ENCODE measurements around the gene SAMD4A.

The SAMD4A gene

DNA sequence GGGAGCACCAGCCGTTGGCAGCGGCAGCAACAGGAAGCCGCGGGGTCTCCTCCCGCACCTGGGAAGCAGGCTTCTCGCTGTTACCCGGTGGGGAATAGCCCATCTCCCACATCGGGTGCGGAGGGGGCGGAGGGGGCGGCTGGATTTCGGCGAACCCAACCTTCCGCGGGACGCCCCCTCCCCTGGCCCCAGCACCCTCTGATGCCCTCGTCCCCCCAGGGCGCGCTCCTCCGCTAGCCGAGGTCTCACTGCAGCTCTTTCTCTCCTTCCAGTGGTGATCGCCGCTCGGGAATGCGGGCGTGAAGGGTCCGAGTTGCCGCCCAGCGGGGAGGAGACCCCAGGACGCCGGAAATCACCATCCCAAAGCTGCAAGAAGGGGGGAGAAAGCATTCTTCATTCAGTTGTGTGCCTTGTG is 303 bp downstream of the SAMD4A start:
- DNase-seq = no peak

DNA sequence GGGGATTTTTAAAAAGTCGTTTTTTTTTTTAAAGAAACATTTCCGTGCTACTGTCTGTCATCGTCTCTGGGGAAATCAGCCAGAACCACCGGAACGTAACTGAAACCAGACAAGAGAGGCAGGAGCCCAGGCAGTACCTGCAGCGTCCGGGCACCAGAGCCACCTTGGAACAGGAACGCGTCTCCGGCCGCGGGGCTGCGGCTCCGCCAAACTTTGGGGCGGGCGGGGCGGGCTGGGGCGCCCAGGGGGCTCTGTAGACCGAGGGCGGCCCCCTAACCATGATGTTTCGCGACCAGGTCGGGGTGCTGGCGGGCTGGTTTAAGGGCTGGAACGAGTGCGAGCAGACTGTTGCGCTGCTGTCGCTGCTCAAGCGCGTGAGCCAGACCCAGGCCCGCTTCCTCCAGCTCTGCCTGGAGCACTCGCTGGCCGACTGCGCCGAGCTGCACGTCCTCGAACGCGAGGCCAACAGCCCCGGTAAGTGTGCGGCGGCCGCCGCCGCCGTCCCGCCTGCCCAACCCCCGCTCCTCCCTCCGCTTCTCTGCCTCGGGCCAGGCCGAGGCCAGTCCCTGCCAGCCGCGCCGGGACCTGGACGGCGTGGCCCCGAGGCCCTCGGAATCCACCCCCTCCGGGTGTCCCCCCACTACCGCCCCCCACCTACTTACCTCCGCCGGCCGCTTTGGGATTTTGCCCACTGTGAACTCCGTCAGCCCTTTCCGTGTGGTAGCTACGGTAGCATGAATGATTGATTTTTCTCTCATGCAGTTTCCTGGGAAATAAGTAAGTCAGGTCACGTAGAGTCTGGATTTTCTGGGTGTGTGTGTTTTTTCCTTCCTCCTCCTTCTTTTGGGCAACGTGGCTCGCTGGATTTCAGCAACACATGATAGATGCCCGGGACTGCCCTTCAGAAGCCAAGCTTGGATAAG is 972 bp downstream of the SAMD4A start:
- DNase-seq = no peak

DNA sequence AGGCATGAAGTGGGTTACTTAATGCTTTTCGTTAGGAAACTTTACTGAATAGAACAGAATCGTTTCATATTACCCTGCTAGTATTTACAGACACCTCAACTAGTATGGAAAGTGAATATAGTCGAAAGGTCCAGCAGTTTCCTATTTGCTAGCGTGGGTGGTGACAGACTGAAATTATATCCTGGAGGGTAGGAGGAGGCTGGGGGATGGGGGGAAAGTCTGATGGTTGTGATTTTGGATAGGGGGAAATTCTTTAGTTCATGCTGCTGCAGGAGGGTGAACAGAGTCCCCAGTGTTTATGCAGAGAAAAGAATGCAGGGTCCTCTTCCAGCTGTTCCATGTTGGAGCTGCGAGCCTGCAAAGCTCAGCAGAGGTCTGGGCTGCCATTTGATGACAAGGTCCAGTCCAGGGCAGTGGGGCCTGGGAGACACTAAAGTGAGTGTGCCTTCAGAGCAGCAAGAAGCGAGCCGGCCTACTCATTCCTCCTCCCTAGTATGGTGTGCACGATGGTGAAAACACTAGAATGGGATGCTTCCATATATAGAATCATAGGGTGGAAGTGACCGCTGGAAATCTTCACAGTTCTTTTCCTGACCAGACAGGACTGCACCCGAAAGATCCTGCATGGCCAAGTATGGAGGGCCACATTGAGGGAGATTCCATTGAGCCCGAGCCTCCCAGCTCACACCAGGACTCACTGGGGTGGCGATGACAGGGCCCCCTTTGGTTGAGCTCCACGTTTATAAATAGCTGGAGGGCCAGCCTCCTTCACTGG is 2.1 kb downstream of the SAMD4A start:
- DNase-seq = no peak

DNA sequence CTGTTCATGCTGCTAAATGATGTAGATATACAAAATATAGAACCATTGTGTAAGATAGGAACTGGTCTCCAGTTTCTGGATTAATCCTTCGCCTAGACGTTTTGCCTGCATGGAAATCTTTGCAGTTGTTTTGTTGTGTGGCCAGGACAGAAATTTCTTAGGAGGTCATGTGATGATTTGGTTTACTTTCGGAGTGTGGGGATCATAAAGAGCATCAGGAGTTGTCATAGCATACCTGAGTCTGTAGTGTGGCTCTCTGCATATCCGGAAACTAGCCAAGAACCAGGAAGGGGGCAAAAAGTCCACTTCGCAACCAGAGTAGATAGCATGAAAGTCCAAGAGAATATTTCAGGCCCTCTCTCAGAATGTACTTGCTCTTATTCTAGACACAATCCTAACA is 3.1 kb downstream of the SAMD4A start:
- no peak for DNase-seq

DNA sequence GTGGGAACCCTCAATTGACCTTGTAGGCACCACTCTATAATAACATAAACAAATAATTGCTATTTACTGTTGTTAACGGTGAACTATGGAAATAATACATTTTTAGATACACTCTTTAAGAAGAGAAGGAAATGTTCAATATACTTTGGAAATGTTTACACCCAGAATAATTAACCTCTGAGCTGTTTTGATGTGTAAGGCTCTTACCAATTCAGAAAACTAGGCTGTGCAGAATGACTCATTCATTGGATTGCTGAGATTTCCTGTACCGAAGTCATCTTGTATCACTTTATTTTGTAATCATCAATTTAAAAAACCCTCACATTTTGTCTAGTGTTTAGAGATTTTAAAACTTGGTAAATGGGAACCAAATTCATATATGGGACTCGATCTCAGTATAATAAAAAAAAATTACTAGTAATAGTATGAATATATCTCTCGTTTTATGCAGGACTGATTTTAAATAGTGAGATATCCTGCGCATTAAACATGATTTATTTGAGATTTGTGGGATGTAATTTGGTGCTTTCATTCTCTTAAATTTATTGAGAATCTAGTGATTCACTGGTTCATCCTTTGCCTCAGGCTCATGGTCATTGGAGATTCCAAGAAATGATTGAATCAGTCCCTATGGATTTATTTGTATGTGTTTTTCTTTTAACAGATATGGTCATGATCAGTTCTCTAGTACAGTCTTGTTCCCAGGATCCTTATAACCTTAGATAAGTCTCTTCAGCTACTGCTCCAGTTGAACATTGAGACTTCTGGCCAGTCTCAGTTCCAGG is 3.9 kb downstream of the SAMD4A start:
- DNase-seq = no peak

DNA sequence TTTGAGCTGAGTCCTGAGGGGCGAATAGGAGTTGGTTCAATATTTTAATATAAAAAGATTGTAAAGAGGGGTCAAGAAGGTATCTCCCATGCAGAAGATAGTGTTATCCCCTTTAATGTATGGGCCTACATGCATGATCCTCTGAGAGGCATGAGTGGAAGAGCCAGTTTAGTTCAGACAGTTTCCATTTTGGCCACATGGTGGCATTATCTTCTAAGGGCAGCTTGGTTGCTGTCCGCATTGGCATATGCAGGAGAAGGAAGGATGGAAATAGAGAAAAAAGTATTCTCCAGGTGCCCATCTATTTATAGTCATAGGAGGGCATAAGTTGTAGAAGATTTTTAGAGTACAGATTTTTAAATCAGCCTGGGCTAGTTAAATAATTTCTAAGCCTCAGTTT is 5.4 kb downstream of the SAMD4A start:
- no peak for DNase-seq

DNA sequence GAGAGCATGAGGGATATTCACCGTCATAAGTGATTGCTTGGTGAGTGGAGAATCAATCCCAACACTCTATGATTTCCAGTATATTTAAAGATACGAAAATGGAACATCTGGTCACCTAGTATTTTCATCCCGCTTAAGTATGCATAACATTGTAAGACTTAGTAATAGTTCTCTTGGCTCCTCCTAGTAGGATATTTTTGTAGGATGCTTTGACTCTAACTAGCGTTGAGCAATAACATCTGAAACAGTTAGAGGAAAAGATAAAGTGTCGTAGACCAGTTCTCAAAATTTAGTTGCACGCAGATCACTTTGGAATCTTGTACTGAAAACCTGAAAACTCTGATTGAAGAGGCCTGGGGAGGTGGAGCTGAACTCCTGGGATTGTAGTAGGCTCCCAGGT is 7.6 kb downstream of the SAMD4A start:
- DNase-seq = no peak

DNA sequence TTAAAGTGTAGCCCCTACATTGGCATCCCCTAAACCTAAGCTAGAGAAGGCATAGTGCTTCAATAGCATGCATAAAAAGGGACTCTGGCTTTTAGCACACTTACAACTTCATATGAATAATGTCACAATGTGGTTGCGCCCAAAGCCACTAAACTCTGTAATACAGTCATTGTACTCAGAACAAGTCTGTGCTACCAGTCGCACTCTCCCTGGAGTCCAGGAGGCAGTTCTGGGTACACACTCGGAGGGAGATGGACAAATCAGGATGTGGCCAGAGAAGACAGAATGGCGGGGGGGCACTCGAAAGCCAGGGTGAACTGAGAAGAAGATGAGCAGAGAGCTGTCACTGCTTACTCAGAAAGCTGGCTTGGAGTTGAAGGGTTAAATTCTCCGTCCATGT is 10.6 kb downstream of the SAMD4A start:
- no peak for DNase-seq

DNA sequence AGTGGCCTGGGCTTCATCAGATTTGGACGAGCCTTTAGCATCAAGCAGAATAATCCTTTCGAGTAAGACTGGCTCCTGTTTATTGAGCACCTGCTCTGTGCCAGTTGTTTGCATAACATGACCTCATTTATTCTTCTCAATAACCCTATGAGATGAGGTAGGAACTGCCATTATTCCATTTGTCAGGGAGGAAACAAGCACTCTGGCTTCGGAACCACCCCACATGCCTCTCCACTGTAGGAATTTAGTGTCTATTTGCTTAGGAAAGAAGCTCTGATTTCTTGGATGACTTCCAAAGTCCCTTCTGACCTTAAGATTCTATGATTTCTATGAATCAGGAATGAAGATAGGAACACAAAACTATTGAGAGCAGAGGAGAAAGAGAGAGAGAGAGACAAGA is 11.0 kb downstream of the SAMD4A start:
- DNase-seq = no peak

DNA sequence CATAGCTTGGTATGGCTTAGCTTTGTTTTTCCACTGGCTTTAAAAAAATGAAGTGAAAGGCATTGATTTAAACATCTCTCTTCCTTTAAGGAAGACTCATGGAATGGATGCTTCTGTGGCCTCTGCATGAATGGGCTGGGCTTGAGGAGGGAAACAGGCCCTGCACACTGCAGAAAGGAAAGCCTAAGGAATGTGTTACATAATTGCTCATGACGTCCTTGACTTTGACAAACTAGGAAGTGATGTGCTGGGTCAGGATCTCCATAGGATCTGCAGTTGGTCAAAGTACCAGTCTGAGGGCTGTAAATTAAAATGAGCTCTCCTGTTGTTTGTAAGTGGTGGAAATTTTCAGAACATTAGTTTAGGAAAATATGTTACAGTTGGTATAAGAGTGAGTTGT is 12.7 kb downstream of the SAMD4A start:
- no peak for DNase-seq

DNA sequence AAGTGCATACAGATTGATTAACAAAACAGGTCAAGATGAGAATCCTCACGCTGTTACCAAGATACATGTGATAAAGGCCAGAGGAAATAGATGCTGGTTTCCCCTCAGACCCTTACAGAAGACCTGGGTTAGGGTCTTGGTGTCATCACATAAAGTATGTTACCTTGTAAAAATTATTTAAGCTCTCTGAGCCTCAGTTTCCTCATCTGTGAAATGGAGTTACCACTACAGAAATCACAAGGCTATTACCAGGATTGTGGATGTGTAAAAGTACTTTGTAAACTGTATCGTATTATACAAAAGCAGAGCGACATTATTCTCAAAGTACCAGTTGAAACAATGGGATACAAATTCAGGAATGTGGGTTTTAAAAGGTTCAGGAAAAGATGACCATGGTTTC is 14.0 kb downstream of the SAMD4A start:
- no peak for DNase-seq

DNA sequence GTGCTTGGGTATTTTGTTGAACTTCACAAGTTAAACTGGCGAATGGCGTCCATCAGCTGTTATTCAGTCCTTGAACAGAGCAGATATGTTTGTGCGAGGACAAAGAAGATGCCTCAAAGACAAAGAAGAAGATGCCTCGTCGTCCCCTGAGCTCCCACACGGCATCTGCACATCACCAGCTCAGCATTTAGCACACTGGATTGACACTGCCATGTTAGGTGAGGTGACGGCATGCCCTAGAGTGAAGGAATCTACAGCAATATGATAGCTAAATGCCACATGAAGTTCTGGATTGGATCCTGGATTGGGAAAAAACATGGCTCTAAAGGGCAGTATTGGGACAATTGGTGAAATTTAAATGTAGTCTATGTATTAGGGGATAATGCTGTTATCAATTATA is 15.4 kb downstream of the SAMD4A start:
- DNase-seq = no peak

DNA sequence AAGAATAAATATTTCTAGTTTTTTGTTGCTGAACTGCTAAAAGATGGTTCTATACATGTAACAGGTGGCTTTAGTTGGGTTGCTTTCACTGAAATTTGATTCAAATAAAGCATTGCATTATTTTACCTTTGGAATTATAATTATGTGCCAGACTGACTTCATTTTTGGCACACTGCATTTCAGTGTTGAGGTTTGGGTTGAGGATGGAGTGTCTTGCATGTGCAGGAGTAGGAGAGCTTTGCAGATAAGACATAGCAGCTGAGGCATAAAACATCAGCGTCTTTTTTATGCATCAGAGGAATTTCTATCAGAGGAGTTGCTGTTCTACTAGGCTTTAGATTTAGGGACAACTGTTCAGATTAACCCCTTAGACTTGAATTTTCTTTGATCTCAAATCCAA is 17.2 kb downstream of the SAMD4A start:
- DNase-seq = no peak

DNA sequence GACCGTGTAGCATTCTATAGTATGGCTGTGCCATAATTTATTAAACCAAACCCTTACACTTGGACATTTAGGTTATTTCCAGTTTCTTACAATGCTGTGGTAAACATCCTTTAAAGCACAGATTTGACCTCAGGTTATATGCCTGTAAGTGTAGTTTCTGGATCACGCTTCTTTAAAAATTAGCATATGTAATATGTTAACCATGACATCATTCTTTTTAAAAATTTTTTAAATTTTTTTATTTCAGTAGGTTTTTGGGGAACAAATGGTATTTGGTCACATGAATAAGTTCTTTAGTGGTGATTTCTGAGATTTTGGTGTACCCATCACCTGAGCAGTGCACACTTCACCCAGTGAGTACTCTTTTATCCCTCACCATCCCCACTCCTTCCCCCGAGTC is 18.3 kb downstream of the SAMD4A start:
- DNase-seq = no peak

DNA sequence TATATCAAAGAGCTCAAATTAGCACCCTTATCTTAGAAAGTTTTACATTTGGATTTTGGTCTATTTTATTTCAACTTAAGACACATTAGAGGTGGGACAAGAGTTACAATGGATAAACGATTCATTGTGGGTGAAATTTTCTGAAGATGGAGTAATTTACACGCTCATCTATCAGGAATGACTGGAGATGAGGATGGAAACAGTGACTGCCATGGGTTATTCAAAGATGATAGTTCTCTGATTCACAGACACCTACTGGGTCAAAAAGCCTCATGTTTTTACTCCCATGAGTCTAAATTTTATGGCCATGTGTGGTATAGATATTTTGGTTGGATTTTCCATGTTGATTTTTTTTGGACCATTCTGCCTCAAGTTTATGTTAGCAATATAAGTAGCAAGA is 22.1 kb downstream of the SAMD4A start:
- no peak for DNase-seq

DNA sequence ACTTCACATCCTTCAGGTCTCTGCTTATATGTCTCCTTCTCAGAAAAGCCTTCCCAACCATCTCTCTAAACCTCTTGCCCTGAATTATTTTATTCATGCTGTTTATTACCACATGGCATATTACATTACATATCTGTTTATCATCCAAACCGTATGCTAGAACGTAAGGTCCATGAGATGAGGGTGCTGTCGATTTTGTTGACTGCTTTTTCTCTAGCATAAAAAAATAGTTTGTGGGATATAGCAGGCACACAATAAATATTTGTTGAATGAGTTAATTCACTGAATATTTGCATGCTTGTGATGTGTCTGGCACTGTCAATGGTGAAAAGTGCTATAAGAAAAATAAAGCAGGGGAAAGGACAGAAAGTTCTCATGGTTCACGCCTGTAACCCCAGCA is 22.9 kb downstream of the SAMD4A start:
- no peak for DNase-seq

DNA sequence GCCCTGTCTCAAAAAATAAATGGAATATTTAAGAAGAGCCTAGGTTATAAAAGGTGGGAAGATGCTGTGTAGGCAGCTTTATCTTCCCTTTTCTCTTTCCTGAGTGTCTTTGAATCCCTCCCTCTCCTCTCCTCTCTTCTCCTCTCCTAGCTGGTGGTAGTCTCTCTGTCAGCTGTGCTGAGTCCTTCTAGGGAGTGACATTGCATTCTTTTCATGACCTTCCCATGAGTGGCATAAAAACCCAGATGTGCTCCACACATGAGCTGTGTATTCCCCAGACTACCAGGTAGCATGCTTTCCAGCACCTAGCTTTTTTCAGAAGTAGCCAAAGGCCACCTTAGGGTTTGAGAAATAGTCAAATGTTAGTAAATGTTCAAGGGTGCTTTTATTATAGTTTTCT is 23.6 kb downstream of the SAMD4A start:
- DNase-seq = no peak

DNA sequence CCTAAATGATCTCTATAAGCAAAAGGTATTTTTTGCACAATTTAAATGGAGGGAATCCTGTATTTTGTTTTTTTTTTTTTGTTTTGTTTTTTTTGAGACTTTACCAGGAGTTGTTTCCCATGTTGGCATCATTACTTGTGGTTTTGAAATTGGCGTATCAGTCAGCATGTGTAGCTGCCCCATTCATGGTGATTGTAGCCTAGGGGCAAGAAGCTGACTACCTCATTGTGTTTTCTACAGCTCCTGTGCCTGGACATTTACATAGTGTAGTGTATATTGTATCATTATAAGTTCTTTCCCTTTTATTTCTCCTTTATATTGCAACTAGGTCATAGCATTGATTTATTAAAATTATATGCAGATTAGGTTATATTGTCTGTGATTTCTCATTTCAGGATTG is 24.5 kb downstream of the SAMD4A start:
- DNase-seq = no peak

DNA sequence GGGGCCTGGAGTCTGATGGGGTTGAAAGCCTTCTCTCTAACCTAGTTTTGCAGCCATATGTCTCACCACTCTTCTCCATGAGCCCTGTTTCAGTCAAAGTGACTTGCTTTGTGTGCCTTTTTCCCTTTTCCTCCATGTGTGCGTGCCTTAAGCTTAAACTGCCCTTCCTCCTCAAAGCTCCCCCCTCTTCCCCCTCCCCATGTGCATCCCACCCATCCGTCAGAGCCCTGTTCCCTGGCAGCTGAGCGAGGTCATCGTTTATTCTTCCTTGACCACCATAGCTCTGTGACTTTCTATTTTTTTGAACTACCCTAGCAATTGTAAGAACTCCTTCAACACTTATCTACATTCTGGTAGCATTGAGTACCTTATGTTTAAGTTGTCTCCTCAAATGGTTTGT is 24.9 kb downstream of the SAMD4A start:
- no peak for DNase-seq

DNA sequence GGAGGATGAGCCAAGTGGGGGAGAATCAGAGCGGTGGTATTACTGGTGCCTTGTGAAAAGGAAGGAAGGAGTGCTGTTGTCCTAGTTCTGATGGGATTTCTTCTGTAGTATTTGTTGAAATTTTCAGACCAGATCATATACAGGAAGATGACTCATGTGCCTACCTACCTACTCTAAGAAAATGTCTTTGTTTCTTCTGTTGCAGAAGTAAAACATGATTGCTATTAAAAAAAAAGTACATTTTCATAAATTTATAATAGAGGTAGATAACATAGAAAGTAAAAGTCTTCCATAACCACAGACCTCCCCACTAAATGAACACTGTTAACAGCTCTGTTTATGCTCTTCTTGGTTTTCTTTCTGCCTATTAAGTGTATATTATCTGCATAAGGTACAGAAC is 26.9 kb downstream of the SAMD4A start:
- no peak for DNase-seq

DNA sequence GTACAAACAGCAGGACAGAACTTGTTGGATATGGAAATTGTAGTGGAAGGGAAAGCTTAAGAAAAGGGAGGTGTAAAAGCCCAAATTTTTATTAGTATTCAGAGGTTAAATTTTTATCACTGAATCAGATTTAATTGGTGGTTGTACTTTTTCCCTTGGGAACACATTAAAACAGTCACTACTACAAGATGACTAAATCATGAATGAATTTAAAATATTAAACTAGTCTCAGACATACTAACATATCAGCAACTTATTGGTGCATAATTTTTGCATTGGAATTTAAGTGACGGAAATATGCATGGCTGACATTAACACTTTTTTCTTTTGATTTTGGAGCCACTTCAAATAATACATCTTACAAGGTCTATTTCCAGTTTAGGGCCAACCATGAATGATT is 27.6 kb downstream of the SAMD4A start:
- DNase-seq = no peak

DNA sequence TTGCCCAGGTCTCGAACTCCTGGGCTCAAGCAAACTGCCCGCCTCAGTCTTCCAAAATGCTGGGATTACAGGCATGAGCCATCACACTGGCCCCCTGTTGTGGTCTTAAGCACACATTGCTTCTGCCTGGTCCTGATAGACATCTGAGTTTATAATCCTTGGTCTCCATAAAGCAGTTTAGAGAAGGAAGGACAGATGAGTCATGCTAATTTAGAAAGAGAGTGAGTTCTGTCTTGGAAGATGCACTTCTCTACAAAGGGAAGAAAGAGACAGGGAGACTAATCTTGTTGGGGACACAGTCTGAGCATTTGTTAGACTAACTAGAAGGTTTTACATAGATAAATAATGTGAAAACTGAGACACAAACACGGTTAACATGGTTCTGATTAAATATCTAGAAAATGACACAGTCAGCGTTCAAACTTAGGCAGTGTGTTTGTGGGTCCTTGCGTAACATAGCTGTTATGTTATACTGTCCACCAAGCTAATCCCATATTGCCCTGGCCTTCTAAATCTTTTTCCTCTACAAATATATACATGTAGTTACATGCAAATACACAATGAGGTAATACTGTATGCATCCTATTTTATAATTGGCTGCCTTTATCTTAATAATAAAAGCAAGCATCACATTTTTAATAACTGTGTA is 31.0 kb downstream of the SAMD4A start:
- DNase-seq = no peak

Measured in NK-92 treated with Interleukin-12 subunit alpha and Interleukin-12 subunit beta, amount 100 ng/mL, for 24 hours (cell line).